Stimulated activated CD4-positive, alpha-beta T cell treated with anti-CD3 and anti-CD28 coated beads, Interleukin-12 subunit alpha, Interleukin-12 subunit beta, amount 100 ng/mL, for 24 hours (primary cell): ENCODE results near the gene OLFML1.

Experiments
- DNase-seq, 2 experiments: peaks; one replicate each; pipeline ENCODE4 v3.0.0-alpha.2; 2020; ENCODE audit warnings: low read depth in 2 of 2

OLFML1 gene

GRCh38 chr11:7532405-7533145 is 47.3 kb downstream of the OLFML1 start:
- no peak for DNase-seq

DNA sequence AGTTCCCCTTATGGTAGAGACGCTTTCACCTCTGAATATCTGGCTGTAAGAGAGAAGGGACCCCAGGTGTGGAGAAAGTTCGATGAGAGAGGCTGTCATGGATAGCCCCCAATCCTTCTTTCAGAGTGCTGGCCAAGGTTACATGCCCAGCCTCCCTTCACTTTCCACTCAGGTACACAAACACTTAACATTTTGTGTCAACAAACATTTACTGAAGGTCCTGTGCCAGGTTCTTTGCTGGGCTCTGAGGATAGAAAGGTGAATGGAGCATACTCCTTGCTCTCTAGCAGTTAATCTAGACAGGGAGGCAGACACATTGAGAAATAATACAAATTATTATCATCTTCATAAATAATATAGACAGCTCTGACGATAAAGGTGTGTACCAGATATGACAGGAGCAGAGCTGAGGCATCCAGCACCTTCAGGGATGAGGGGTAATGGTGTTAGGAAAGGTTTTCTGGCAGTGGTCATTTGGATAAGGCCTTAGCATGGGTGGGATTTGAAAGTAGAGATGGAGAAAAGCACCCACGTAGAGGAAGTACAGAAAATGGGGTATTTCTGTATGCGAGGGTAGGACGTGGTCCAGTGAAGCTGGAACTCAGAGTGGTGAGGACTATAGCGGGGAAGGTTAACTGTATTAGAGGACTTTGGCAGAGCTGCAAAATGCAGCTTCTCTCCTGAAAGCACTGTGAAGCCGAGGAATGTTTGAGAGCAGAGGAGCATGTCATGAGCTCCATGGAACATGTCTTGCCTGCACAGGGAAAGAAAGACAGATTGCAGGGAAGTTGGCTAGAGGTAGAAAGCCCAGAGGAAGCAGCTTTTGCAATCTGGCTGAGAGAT is 48.1 kb downstream of the OLFML1 start:
- no peak for DNase-seq

- no peak for DNase-seq
Measured at GRCh38 chr11:7534042-7534378, 48.7 kb downstream of the OLFML1 start.

GRCh38 chr11:7536100-7536499 is 50.8 kb downstream of the OLFML1 start:
- no peak for DNase-seq

GRCh38 chr11:7537265-7537664 is 52.0 kb downstream of the OLFML1 start:
- DNase-seq: no peak

DNA sequence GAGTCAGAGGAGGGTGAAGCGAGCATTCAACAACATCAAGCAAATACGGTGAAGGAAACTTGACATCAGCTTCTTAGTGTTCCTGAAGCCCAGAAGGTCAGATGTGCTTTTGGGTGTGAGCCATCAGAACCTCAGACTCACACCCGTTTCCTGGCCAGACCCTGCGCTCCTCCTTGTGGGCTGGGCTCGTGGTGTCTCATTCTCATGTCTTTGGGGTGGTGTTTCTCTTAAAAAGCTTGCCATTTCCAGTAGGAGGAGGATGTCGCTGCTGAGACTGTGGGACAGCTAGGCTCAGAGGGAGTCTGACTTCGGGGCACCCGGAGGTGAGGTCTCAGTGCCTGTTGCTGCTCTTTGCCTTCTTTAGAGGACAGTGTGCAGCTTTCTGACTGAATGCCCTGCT is 52.7 kb downstream of the OLFML1 start:
- peak in 1 of 2 experiments; percentile 6 for DNase-seq

- no peak for DNase-seq
Measured at GRCh38 chr11:7538466-7539454, 53.5 kb downstream of the OLFML1 start.

GRCh38 chr11:7540830-7541555 is 55.7 kb downstream of the OLFML1 start:
- no peak for DNase-seq

- no peak for DNase-seq
Measured at GRCh38 chr11:7543302-7543701, 58.0 kb downstream of the OLFML1 start.

- no peak for DNase-seq
Measured at GRCh38 chr11:7544021-7544420, 58.7 kb downstream of the OLFML1 start.

- DNase-seq: no peak
Measured at GRCh38 chr11:7545611-7546010, 60.3 kb downstream of the OLFML1 start.

DNA sequence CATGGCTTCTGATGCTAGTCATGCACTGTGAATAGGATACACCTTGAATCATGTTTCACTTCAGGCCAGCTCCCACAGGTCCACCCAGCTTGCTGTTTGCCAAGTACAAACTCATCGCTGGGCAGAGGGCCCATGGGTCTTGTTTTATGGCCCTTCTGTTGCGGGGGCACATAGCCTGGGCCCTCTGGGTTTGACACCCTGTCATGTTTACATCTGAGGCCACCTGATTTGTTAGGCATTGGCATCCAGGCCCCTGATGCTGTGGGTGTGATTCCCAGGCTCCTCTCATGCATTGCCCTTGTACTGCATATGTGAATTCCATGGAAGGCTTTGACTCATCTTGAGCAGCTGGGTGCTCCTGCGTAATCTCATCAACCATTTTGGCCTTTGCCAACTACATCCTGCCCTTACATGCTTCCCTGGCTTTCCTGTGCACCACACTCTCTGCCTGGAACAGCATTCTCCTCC is 61.1 kb downstream of the OLFML1 start:
- no peak for DNase-seq

GRCh38 chr11:7547687-7548086 is 62.4 kb downstream of the OLFML1 start:
- no peak for DNase-seq

DNA sequence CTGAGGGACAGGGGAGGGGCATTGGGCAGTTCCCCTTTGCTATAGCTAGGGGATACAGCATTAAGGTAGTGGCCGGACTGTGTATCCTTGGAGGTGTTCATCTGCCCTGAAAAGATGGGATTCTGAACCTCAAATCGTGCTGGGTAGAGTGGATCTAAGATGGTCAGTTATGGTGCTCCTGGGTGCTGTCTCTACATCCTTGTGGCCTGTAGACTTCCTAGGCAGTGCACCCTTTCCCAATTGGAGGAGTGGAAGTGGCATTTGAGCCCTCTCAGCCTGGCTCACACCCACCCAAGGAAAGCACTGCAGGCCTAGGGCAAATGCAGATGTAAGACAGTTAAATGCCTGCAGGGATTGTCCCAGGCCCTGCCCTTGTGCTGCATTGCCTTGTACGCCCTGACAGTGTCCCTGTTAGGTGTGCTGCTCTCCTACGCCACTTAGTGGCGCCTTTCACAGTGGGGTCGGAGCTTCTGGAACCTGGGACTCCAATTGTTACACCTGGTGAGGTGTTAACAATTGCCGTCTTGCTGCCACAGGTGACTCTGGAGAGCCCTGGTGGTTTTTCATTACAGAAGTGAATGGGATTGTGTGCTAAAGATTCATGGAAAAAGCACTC is 63.5 kb downstream of the OLFML1 start:
- DNase-seq: peak in 1 of 2 experiments; percentile 7

DNA sequence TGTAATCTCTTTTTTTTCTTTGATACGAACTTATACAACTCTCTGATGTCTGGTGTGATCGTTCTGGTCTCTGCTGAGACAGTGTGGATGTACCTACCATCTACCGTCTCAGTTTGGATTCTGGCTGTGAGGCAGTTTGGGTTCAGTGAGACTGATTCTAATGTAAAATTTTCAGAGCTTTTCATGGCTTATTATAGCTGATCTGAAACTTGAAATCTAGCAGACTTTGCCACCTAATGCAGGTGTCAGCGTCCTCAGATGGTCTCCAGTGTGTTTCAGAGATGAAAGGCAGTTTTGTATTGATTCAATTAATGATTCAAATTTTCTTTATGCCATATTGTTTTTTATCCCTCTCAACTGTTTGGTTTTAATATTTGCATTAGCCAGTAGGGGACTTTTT is 64.4 kb downstream of the OLFML1 start:
- DNase-seq: no peak

GRCh38 chr11:7551571-7551970 is 66.3 kb downstream of the OLFML1 start:
- no peak for DNase-seq

GRCh38 chr11:7552666-7553065 is 67.4 kb downstream of the OLFML1 start:
- DNase-seq: no peak

- DNase-seq: no peak
Measured at GRCh38 chr11:7555052-7555699, 69.9 kb downstream of the OLFML1 start.

GRCh38 chr11:7558046-7558445 is 72.7 kb downstream of the OLFML1 start:
- DNase-seq: no peak
